Measurements from ENCODE around the gene CNTN5.

CNTN5 gene

GRCh38 chr11:99522467-99523173 is 501.9 kb downstream of the CNTN5 start:
- no peak for DNase-seq

DNA sequence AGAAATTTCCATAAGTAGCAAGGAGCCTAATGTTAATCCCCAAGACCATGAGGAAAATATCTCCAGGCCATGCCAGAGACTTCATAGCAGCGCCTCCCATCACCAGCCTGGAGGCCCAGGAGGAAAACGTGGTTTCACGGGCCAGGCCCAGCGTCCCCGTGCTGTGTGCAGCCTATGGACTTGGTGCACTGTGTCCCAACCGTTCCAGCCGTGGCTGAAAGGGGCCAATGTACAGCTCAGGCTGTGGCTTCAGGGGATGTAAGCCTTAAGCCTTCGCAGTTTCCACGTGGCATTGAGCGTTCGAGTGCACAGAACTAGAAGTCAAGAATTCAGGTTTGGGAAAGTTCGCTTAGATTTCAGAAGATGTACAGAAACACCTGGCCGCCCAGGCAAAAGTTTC is 510.7 kb downstream of the CNTN5 start:
- no peak for DNase-seq

GRCh38 chr11:99534812-99535211 is 514.1 kb downstream of the CNTN5 start:
- DNase-seq = no peak

GRCh38 chr11:99535406-99535805 is 514.7 kb downstream of the CNTN5 start:
- DNase-seq = no peak

DNA sequence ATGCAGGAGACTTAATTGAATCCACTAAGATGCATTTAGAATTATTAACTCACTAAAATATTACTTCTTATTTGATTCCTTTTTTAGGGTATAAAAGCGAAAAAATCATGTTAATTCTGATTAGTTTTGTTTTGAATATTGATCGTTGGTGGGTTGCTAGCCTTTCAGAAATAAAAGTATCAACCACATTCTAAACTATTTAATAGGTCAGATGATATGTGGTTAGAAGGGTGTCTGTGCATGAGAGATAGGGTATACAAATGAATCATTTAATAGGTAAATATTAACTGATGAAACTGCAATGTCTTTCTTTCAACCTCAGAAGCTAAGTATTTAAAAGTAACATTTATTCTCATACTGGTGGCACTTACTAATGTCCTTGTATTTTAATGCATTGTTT is 515.1 kb downstream of the CNTN5 start:
- no peak for DNase-seq

DNA sequence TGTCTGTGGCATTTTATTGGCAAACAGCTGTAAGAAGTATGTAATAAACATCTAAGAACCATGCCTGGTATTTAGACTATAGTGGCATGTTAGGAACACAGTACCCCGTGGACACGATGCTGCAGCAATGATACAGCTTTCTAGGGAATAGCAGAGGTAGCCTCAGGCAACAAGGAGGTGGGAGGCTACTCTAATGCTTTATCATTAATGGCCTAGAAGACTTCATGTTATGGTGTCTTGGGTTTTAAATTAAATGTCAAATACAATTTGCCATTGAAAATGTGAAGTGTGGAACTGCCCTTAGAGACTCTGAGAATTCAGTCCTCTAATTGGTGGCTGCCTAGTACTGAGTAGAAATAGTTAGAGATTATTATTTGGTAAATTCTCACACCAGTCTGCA is 516.9 kb downstream of the CNTN5 start:
- DNase-seq = no peak

DNA sequence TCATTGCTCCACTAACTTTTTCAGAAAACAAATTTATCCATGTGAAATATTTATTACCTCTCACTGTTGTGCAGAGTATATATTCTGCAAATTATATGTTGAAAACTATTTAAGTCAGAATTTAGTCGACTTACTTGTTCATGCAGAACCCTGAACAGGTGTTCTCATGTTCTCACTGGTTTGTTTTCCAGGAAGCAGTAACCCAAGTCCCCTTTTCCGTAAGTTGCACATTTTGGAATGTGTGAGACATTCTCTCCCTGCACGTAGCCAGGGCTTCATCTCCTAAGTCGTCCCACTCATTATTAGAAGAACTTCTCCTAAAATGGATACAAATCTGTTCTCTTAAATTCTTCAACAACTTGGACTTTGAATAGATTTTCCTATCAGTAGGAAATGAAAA is 524.9 kb downstream of the CNTN5 start:
- DNase-seq = no peak

- DNase-seq = no peak
These were observed 527.5 kb downstream of the CNTN5 start for GRCh38 chr11:99548264-99548663.

GRCh38 chr11:99554232-99554903 is 533.6 kb downstream of the CNTN5 start:
- DNase-seq = no peak

DNA sequence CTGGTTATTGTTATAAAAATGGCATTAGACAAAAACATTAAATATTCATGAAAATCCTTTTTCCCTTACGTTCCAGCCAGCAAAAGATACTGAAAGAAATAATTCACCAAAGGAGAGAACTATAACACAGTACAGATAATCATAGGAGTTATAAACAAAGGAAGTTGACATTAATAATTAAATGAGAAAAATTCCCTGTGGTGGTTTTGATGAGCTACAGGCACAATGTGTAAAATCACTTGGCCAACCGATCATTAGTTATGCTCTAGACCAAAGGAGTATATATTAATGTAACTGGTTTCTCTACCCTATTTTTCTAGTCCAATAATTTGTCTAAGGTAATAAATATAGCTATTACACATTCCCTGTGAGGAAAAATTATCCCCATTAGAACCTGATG is 534.7 kb downstream of the CNTN5 start:
- DNase-seq = no peak

GRCh38 chr11:99565333-99565732 is 544.6 kb downstream of the CNTN5 start:
- DNase-seq = no peak

DNA sequence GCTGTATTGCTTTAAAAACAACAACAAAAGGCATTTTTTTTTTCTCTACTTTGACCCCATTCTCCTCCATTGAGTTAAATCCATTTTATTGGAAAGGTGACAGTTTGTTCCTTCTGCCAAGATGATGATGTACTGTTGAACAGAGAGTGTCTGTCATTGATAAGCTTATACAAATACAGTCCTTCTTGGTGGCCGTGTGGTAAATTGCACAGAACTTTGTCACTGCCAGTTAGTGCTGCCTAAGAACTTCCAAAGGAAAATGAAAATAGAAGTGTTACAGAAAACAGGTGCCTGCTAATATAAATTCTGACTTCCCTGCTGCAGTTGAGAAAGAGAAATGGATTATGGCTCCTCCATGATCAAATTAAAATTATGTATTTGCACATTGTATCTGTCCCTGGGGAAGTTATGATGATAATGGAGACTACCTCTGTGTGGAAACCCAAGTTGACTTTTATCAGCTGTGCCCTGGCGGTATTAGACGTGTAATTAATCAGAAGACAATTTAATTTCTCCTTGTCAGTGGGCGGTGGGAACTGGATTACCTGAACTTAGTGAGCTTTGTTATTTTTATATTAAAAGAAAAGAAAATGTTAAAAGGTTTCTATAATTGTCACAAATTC is 546.7 kb downstream of the CNTN5 start:
- no peak for DNase-seq

DNA sequence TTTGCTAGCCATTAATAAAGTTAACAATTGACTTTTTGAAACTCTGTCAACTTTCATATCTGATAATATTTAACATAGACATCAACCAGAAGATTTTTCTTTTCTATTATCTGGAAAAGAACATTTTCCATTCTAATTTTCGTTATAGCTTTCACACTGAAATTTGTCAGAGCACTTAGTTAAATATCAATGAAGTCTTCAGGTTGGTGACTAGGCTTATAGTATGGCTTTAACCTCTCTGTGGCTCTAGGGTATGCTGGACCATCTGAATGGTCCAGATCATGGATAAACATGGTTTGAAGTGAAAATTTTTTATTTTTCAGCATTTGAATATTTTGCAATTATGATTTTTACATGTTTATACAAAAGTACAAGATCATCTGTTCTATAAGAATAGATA is 548.1 kb downstream of the CNTN5 start:
- DNase-seq = no peak

GRCh38 chr11:99571094-99571493 is 550.3 kb downstream of the CNTN5 start:
- DNase-seq = no peak

DNA sequence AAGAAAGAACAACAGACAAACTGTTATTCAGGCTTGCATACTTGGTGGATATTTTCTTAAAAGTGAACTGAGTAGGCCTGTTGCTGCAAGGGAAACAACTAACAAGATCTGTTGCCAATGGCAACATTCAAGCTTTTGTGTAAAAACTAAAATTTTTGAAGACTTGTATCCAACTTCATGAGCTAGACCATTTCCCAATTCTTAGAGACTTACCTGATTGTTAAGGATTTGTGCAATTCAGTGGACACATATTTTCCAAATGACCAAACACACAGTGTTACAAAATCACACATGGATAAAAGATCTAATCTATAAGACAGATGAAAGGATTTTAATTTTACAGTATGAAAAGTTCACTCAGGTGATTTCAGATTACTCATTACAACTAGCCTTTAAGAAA is 564.1 kb downstream of the CNTN5 start:
- no peak for DNase-seq

GRCh38 chr11:99585606-99586005 is 564.9 kb downstream of the CNTN5 start:
- DNase-seq = no peak

GRCh38 chr11:99589771-99590170 is 569.0 kb downstream of the CNTN5 start:
- DNase-seq = no peak

GRCh38 chr11:99592266-99592665 is 571.5 kb downstream of the CNTN5 start:
- no peak for DNase-seq

GRCh38 chr11:99593197-99593596 is 572.4 kb downstream of the CNTN5 start:
- DNase-seq = no peak

DNA sequence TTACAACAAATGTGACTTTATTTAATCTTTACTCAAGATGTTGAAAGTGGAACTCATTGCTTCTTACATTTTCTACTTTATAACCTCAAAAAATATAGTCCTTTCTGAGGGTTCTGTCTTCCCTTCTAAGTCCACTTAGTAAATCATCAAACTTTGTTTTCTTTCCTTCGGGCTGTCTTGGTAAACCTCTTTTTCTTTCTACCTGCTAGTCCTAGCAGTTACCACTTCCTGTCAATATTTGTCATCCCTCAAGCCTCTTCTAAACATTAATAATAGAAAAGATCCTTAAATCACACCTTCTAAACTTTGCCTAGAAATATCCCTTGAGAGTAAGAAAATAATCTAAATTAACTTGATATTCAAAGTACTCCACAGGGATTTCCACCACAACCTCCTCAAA is 580.4 kb downstream of the CNTN5 start:
- no peak for DNase-seq

GRCh38 chr11:99614352-99614751 is 593.6 kb downstream of the CNTN5 start:
- DNase-seq = no peak

DNA sequence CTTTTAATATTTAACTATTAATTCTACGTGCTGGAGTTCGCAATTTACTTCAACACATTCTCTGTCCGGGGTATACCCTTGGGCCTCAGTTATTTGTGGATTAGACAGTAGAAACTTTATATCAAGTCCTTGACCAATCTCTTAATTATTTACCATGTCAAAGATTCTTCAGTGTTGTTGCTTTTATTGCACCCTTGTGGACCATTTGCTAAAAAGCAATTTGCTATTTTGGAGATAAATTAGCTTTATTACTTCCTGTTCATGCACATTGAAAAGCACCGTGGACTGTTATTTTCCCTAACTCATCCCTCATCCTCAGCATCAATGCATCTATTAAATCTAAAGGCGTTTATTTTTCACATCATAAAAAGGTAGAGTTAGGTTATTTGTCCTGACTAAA is 609.9 kb downstream of the CNTN5 start:
- DNase-seq = no peak

DNA sequence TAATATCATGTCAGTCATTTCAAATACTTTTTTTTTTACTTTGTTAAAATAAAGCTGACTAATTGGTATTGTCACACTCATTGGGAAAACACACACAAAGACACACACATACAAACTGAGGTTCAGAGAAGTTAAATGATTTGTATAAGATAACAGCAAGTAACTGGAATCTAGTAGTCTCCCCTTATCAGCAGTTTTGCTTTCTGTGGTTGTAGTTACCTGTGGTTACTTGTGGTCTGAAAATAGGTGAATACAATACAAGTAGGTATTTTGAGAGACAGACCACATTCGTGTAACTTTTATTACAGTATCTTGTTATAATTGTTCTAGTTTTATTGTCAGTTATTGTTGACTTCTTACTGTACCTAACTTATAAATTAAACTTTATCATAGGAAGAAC is 610.9 kb downstream of the CNTN5 start:
- no peak for DNase-seq

- DNase-seq = no peak
These were observed 612.2 kb downstream of the CNTN5 start for GRCh38 chr11:99632969-99633368.
